PC-9 (cell line): ENCODE data around the gene DHPS. TPM values are rescaled to one million over a fixed set of nuclear protein-coding genes. Genes with fewer than 3 reads are reported as not detected.
A peak's percentile ranks its signal among the peaks of the same experiment; 100 is the strongest.

Experiments used
- BruUV-seq: library from RNA; stranded (reverse); fragments of 400-500 nt; replicated peaks from 2 replicates; lab custom pipeline; 2021; lab: Mats Ljungman, UMichigan
- CTCF ChIA-PET: fragments of 300-600 bp; sonication (Branson Sonifier 250); formaldehyde crosslinking; loops from one replicate; lab custom pipeline; 2022; ENCODE audit warnings: antibody characterized with exemption; lab: Charles Lee
- POLR2A ChIA-PET: fragments of 300-600 bp; sonication (Branson Sonifier 250); formaldehyde crosslinking; loops from one replicate; lab custom pipeline; 2022; ENCODE audit warnings: antibody characterized with exemption; ENCODE audit not compliant: unreplicated experiment; lab: Charles Lee
- DNase-seq, 2 experiments: peaks; one replicate each; pipeline versions ENCODE4 v3.0.0 to v3.0.0-alpha.2; 2015 to 2022; ENCODE audit warnings: mixed read lengths in 1 of 2
- H2AFZ ChIP-seq: fragments of 200-600 bp; sonication (generic); 2 replicates; pipeline ENCODE4 v1.8.1; 2017; ENCODE audit warnings: antibody characterized with exemption
- H3F3A ChIP-seq: fragments of 200-600 bp; sonication (generic); 2 replicates; pipeline ENCODE4 v1.8.1; 2017; ENCODE audit warnings: antibody characterized with exemption, mild to moderate bottlenecking, low read depth; ENCODE audit not compliant: insufficient read depth
- H3K27ac ChIP-seq: fragments of 200-600 bp; sonication (generic); 2 replicates; pipeline ENCODE4 v1.6.1; 2016; ENCODE audit warnings: mixed run types
- H3K27me3 ChIP-seq: fragments of 200-600 bp; sonication (generic); 2 replicates; pipeline ENCODE4 v1.6.1; 2016; ENCODE audit warnings: low read depth, mixed run types; ENCODE audit not compliant: insufficient read depth
- H3K36me3 ChIP-seq: fragments of 200-600 bp; sonication (generic); 2 replicates; pipeline ENCODE4 v1.6.1; 2016; ENCODE audit warnings: low read depth, mixed run types
- H3K4me1 ChIP-seq: fragments of 200-600 bp; sonication (generic); replicated peaks from 2 replicates; pipeline ENCODE4 v1.6.1; 2016; ENCODE audit warnings: mixed run types; ENCODE audit not compliant: insufficient read depth
- H3K4me2 ChIP-seq: fragments of 200-600 bp; sonication (generic); 2 replicates; pipeline ENCODE4 v1.6.1; 2017; ENCODE audit warnings: mixed run types
- H3K4me3 ChIP-seq: fragments of 200-600 bp; sonication (generic); 2 replicates; pipeline ENCODE4 v1.6.1; 2016; ENCODE audit warnings: mixed run types
- H3K79me2 ChIP-seq: fragments of 200-600 bp; sonication (generic); 2 replicates; pipeline ENCODE4 v1.6.1; 2017; ENCODE audit warnings: low read depth, mixed run types
- H3K9me2 ChIP-seq: fragments of 200-600 bp; sonication (generic); 2 replicates; pipeline ENCODE4 v1.8.1; 2017; ENCODE audit warnings: mild to moderate bottlenecking; ENCODE audit not compliant: insufficient read depth
- H3K9me3 ChIP-seq: fragments of 200-600 bp; sonication (generic); 2 replicates; pipeline ENCODE4 v1.8.1; 2016; ENCODE audit warnings: low read depth; ENCODE audit not compliant: insufficient read depth
- H4K20me1 ChIP-seq: fragments of 200-600 bp; sonication (generic); 2 replicates; pipeline ENCODE4 v1.8.1; 2017; ENCODE audit not compliant: insufficient read depth
- CTCF ChIP-seq: fragments of 200-600 bp; sonication (generic); conservative IDR thresholded peaks from 2 replicates; pipeline ENCODE4 v1.6.1; 2017; ENCODE audit warnings: mixed run types, antibody characterized with exemption, mild to moderate bottlenecking, moderate library complexity
- EZH2 ChIP-seq: fragments of 200-600 bp; sonication (generic); IDR thresholded peaks from 2 replicates; pipeline ENCODE4 v1.8.0; 2017; ENCODE audit warnings: antibody characterized with exemption, low read depth
- intact Hi-C: fragments of 100-400 bp; cut with micrococcal nuclease; formaldehyde crosslinking; loops from one replicate; pipeline ENCODE4 v1.10.0; 2022; ENCODE audit not compliant: unreplicated experiment
- total RNA-seq: library from RNA; stranded (reverse); gene quantifications from 2 replicates; pipeline ENCODE4 v1.2.3, GENCODE V29; 2021

Gene DHPS
- total RNA-seq, 1 experiment from 2014 or later = 106 TPM

GRCh38 chr19:12665281-12665573 lies 16.5 kb downstream of the DHPS start:
- peaks cover 30% of the 10 kb centered on the region for H3K79me2 ChIP-seq
- TF ChIP-seq CTCF = no peak
- TF ChIP-seq EZH2 = no peak
- no peak overlapping the region for H3K4me3 ChIP-seq
- H3K4me1 ChIP-seq = peaks cover 21% of the 10 kb centered on the region
- intact Hi-C loops = loop anchor here (5.0 to 10.0 kb wide), 2 partner anchors 610 to 743 kb away; partner anchors contain the start of gene ZNF878
- no peak overlapping the region for H3K27ac ChIP-seq
- no peak for DNase-seq
- no peaks in the 10 kb centered on the region for H3K9me2 ChIP-seq
- H3K27me3 ChIP-seq = no peaks in the 10 kb centered on the region
- POLR2A ChIA-PET = no interaction called here
- H3K9me3 ChIP-seq = no peaks in the 10 kb centered on the region
- peaks cover 17% of the 10 kb centered on the region; the same call in 1 of the 2 replicates for H3F3A ChIP-seq
- no TSS peak for BruUV-seq
- CTCF ChIA-PET = no interaction called here
- H4K20me1 ChIP-seq = no peaks in the 10 kb centered on the region
- H3K36me3 ChIP-seq = 0 out of 2 replicates have a peak, but pooled peaks cover 4% of the 10 kb centered on the region
- peak overlapping the region; percentile 81; the same call in 1 of the 2 replicates for H3K4me2 ChIP-seq
- H2AFZ ChIP-seq = no peak overlapping the region

- Histone ChIP-seq H3K27me3 (no peaks in the 10 kb centered on the region), H3K4me2 (no peak overlapping the region), H3K79me2 (peaks cover 25% of the 10 kb centered on the region), H3F3A (peaks cover 14% of the 10 kb centered on the region; the same call in 1 of the 2 replicates), H3K4me1 (peaks cover 21% of the 10 kb centered on the region), H3K36me3 (0 out of 2 replicates have a peak, but pooled peaks cover 4% of the 10 kb centered on the region), H3K9me3 (no peaks in the 10 kb centered on the region), H4K20me1 (no peaks in the 10 kb centered on the region), H2AFZ (no peak overlapping the region), H3K27ac (no peak overlapping the region), H3K4me3 (no peak overlapping the region), H3K9me2 (no peaks in the 10 kb centered on the region)
- DNase-seq = no peak
- ChIA-PET CTCF (no interaction called here), POLR2A (no interaction called here)
- intact Hi-C loops = loop anchor here (5.0 to 10.0 kb wide), 2 partner anchors 610 to 742 kb away; partner anchors contain the start of gene ZNF878
- TF ChIP-seq CTCF (no peak), EZH2 (no peak)
- BruUV-seq = no TSS peak
Measured at GRCh38 chr19:12664406-12665280, 17.0 kb downstream of the DHPS start.

- Histone ChIP-seq H2AFZ (no peak overlapping the region), H4K20me1 (no peaks in the 10 kb centered on the region), H3K4me2 (no peak overlapping the region), H3K9me2 (no peaks in the 10 kb centered on the region), H3F3A (no peaks in the 10 kb centered on the region), H3K27me3 (no peaks in the 10 kb centered on the region), H3K36me3 (0 out of 2 replicates have a peak, but pooled peaks cover 4% of the 10 kb centered on the region), H3K27ac (no peak overlapping the region), H3K4me1 (0 out of 2 replicates have a peak, but pooled peaks cover 4% of the 10 kb centered on the region), H3K79me2 (no peaks in the 10 kb centered on the region), H3K9me3 (no peaks in the 10 kb centered on the region), H3K4me3 (no peak overlapping the region)
- CTCF ChIA-PET = no interaction called here
- POLR2A ChIA-PET = no interaction called here
- intact Hi-C loops = loop anchor here (10.0 kb wide), 1 partner anchor 606 kb away; the partner anchor contains the start of gene ZNF878
- TF ChIP-seq CTCF (no peak), EZH2 (no peak)
- no TSS peak for BruUV-seq
- DNase-seq = no peak
Measured at GRCh38 chr19:12660980-12661379, 20.7 kb downstream of the DHPS start.
